ENCODE measurements around the gene TYROBP.
"Not testable (repeated sequence)": the region's sequence is repeated elsewhere in the genome, so short reads cannot be mapped to it uniquely, and the experiment has no call there.

Gene TYROBP

GRCh38 chr19:35908010-35908441, at the start of gene TYROBP:
TSS of gene TYROBP (minus strand) at chr19:35908295. CDS start at chr19:35908228, 67 bp downstream.
- TF ChIP-seq, protein P1, sequence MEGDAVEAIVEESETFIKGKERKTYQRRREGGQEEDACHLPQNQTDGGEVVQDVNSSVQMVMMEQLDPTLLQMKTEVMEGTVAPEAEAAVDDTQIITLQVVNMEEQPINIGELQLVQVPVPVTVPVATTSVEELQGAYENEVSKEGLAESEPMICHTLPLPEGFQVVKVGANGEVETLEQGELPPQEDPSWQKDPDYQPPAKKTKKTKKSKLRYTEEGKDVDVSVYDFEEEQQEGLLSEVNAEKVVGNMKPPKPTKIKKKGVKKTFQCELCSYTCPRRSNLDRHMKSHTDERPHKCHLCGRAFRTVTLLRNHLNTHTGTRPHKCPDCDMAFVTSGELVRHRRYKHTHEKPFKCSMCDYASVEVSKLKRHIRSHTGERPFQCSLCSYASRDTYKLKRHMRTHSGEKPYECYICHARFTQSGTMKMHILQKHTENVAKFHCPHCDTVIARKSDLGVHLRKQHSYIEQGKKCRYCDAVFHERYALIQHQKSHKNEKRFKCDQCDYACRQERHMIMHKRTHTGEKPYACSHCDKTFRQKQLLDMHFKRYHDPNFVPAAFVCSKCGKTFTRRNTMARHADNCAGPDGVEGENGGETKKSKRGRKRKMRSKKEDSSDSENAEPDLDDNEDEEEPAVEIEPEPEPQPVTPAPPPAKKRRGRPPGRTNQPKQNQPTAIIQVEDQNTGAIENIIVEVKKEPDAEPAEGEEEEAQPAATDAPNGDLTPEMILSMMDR (IDR thresholded peaks at IDR 0.05; ENCODE audit: control insufficient read depth, extremely low read depth, insufficient read depth) = no peak
- no peak for DNase-seq (ENCODE audit: low read depth)
- H3K4me3 ChIP-seq (ENCODE audit: low read depth, low read length) = no peak within 1 kb of the TSS

- not testable (repeated sequence) for H3K4me3 ChIP-seq (ENCODE audit: low read depth, low read length); DNase-seq (ENCODE audit: low read depth)
These were observed 49.3 kb upstream of the TYROBP start for GRCh38 chr19:35957411-35957810.

- TF ChIP-seq, protein P1 (IDR thresholded peaks at IDR 0.05; ENCODE audit: control insufficient read depth, extremely low read depth, insufficient read depth) = no peak
- no peak overlapping the region for H3K4me3 ChIP-seq (ENCODE audit: low read depth, low read length)
- no peak for DNase-seq (ENCODE audit: low read depth)
These were observed 48.0 kb upstream of the TYROBP start for GRCh38 chr19:35955881-35956634.

DNA sequence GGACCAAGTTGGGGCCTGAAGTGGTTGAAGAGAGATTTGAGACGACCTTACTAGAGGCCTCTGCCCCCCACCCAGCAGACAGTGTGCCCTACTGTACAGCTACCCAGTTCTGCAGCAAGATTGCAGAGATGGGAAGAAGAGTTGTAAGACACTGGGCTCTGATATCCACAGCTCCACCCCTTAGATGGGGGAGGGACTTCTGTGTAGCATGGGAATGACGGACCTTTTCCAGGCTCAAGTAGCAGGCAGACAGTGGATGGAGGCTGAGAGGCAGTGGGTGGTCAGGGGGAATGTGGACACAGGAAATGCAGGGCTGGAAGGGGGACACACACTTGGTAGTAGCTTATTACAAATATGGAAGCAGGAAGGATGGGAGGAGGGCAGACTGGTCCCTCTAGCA, 41.0 kb upstream of the TYROBP start:
- no peak for DNase-seq (ENCODE audit: low read depth)
- TF ChIP-seq, protein P1 (IDR thresholded peaks at IDR 0.05; ENCODE audit: control insufficient read depth, extremely low read depth, insufficient read depth) = no peak
- no peak overlapping the region for H3K4me3 ChIP-seq (ENCODE audit: low read depth, low read length)

DNA sequence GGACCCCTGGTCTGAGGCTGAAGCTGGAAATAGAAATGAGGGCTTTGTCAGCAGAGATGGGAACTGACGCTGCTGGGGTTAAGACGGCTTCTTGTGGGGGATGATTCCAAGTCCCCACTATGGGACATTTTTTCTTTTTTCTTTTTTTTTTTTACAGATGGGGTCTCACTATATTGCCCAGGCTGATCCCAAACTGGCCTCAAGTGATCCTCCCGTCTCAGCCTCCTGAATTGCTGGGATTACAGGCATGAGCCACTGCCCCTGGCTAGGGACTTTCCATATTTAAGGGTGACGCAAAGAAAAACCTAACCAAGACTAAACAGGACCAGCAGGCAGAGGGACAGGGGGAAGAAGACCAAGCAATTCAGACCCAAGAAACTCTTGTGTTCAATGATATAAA, 38.1 kb upstream of the TYROBP start:
- no peak for DNase-seq (ENCODE audit: low read depth)
- TF ChIP-seq, protein P1 (IDR thresholded peaks at IDR 0.05; ENCODE audit: control insufficient read depth, extremely low read depth, insufficient read depth) = no peak
- no peak overlapping the region for H3K4me3 ChIP-seq (ENCODE audit: low read depth, low read length)

GRCh38 chr19:35945121-35945790, 37.2 kb upstream of the TYROBP start:
- TF ChIP-seq, protein P1 (IDR thresholded peaks at IDR 0.05; ENCODE audit: control insufficient read depth, extremely low read depth, insufficient read depth) = no peak
- no peak overlapping the region for H3K4me3 ChIP-seq (ENCODE audit: low read depth, low read length)
- no peak for DNase-seq (ENCODE audit: low read depth)

GRCh38 chr19:35944556-35944955, 36.5 kb upstream of the TYROBP start:
- DNase-seq (ENCODE audit: low read depth) = no peak
- TF ChIP-seq, protein P1 (IDR thresholded peaks at IDR 0.05; ENCODE audit: control insufficient read depth, extremely low read depth, insufficient read depth) = no peak
- H3K4me3 ChIP-seq (ENCODE audit: low read depth, low read length) = no peak overlapping the region

All from LNCaP clone FGC (cell line).